Mesothelial cell of epicardium (in vitro differentiated cells): ENCODE data around the gene MYO19. TPM values are rescaled to one million over a fixed set of nuclear protein-coding genes. Genes with fewer than 3 reads are reported as not detected.

Source experiments
- DNase-seq, 2 experiments: peaks; one replicate each; pipeline ENCODE4 v3.0.0; 2021; ENCODE audit warnings: low spot score in 2 of 2; ENCODE audit not compliant: unreplicated experiment in 2 of 2
- H3K27ac Mint-ChIP-seq: 2 replicates; pipeline ENCODE4 v1.8.0; 2021; ENCODE audit warnings: mixed read lengths
- H3K27me3 Mint-ChIP-seq: 2 replicates; pipeline ENCODE4 v1.8.0; 2021; ENCODE audit warnings: low read depth, mixed read lengths
- H3K36me3 Mint-ChIP-seq: 2 replicates; pipeline ENCODE4 v1.8.0; 2021; ENCODE audit warnings: mixed read lengths
- H3K4me1 Mint-ChIP-seq: 2 replicates; pipeline ENCODE4 v1.8.0; 2021; ENCODE audit warnings: mixed read lengths
- H3K4me3 Mint-ChIP-seq: 2 replicates; pipeline ENCODE4 v1.8.0; 2021; ENCODE audit warnings: mild to moderate bottlenecking, moderate library complexity, mixed read lengths
- H3K9me3 Mint-ChIP-seq: 2 replicates; pipeline ENCODE4 v1.8.0; 2021; ENCODE audit warnings: mixed read lengths
- CTCF ChIP-seq: fragments of 200-600 bp; sonication (generic); IDR thresholded peaks from one replicate; pipeline ENCODE4 v1.5.0; 2021; ENCODE audit warnings: antibody characterized with exemption; ENCODE audit not compliant: unreplicated experiment
- total RNA-seq: library from RNA; stranded (reverse); gene quantifications from 3 replicates; pipeline ENCODE4 v1.2.1, GENCODE V29; 2021

The MYO19 gene
- total RNA-seq, 1 donor from 2014 or later, result 82.4 TPM

DNA sequence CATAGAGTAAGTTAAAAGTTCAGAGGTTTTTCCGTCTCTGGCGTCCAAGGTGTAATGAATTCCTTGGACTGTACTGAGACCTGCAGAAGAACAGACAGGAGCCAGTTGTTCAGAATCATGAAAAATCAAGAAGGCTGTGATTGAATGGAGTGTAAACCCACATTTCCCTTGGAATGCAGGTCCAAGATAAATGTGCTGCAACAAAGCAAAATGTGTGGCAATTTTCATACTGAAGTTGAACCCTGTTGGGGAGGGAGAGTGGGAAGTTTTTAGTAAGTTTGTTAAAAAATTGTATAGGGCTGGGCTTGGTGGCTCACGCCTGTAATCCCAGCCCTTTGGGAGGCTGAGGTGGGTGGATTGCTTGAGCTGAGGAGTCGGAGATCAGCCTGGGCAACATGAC, 31.4 kb upstream of the MYO19 start:
- no peaks in the 10 kb centered on the region for H3K4me1 Mint-ChIP-seq
- no peak overlapping the region for H3K27ac Mint-ChIP-seq
- H3K36me3 Mint-ChIP-seq, result peaks cover 37% of the 10 kb centered on the region
- DNase-seq, result no peak
- H3K27me3 Mint-ChIP-seq, result no peaks in the 10 kb centered on the region
- no peaks in the 10 kb centered on the region for H3K9me3 Mint-ChIP-seq
- no peak for TF ChIP-seq CTCF
- H3K4me3 Mint-ChIP-seq, result no peak overlapping the region

DNA sequence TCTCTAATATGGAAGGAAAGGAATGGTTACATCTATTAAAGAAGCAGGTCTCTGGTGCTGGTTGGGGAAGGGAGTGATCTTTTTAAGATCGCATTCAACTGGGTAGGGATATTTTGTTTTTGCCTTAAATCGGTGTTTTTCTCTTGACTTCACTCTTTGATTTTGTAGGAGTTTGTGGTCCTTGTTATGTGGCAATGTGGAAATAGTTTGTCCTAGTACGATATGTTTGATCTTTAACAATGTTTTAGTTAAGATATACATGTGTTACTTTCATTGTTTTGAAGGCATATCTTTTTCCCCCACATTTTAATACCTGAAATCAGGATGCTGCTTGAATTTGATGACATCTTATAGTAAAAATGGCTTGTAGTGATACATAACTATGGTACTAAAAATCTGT, 18.8 kb upstream of the MYO19 start:
- Mint-ChIP-seq H3K27ac (peak overlapping the region; percentile 18), H3K9me3 (no peaks in the 10 kb centered on the region)

DNA sequence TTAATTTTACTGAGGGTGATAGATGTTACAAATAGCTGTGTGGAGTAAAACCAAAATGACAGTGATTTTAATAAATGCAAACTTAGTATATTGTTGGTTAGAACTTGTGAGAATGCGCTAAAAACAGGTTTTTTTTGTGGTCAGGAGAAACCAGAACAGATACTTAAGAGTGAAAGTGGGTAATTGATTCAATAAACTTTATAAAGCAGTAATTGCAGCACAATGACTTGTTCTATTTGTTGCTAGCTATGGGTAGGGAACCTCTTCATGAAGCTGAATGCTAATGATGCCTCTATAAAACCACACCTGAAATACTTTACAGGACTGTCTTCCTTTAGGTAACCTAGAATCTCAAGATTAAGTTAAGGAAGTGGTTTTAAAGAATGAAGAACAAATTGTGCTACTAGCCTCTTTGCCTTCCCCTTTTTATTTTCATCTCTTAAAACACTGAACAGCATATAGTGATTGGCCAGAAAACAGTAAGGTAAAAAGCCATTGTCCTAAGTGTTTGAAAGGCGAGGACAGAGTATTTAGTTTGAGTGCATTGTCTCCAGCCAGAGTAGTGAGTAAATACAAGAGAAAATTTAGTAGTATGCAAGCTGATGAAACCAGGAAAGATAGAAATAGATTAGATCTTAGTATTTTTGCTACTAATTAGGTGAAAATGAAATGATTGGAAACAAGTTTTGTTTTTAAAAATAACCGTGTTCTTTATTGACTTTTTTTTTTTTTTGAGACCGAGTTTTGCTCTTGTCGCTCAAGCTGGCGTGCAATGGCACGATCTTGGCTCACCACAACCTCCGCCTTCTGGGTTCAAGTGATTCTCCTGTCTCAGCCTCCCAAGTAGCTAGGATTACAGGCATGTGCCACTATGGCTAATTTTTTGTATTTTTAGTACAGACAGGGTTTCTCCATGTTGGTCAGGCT, 16.1 kb upstream of the MYO19 start:
- Mint-ChIP-seq H3K27ac (peak overlapping the region; percentile 54), H3K36me3 (peaks cover 4% of the 10 kb centered on the region), H3K9me3 (no peaks in the 10 kb centered on the region)

More for the DNA sequence above, 18.8 kb upstream of the MYO19 start:
- peaks cover 4% of the 10 kb centered on the region for H3K4me1 Mint-ChIP-seq
- peaks cover 19% of the 10 kb centered on the region for H3K36me3 Mint-ChIP-seq
- TF ChIP-seq CTCF, result no peak
- no peak overlapping the region for H3K4me3 Mint-ChIP-seq
- no peaks in the 10 kb centered on the region for H3K27me3 Mint-ChIP-seq
- no peak for DNase-seq

DNA sequence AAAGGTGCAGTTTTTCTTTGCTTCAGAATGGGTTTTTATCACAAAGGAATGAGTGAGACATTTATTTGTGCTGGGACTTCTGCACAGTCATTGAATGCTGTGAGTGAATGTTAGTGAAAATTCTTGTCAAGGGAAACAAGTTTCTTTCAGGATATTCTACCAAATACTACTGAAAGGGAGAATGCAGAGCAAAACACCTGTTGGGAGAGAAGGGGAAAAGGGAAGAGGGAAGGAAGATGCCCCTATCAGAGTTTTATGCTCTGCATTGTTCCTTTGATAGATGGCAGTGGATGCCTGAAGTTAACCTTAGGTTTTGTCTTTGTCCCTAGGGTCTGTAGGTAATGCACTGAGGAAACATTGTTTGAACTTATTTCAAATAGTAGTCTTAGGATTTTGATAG, 13.1 kb upstream of the MYO19 start:
- H3K4me1 Mint-ChIP-seq, result peaks cover 29% of the 10 kb centered on the region

More for the DNA sequence above, 16.1 kb upstream of the MYO19 start:
- DNase-seq, result no peak
- no peak for TF ChIP-seq CTCF
- H3K27me3 Mint-ChIP-seq, result no peaks in the 10 kb centered on the region
- H3K4me3 Mint-ChIP-seq, result no peak overlapping the region
- H3K4me1 Mint-ChIP-seq, result peaks cover 22% of the 10 kb centered on the region

DNA sequence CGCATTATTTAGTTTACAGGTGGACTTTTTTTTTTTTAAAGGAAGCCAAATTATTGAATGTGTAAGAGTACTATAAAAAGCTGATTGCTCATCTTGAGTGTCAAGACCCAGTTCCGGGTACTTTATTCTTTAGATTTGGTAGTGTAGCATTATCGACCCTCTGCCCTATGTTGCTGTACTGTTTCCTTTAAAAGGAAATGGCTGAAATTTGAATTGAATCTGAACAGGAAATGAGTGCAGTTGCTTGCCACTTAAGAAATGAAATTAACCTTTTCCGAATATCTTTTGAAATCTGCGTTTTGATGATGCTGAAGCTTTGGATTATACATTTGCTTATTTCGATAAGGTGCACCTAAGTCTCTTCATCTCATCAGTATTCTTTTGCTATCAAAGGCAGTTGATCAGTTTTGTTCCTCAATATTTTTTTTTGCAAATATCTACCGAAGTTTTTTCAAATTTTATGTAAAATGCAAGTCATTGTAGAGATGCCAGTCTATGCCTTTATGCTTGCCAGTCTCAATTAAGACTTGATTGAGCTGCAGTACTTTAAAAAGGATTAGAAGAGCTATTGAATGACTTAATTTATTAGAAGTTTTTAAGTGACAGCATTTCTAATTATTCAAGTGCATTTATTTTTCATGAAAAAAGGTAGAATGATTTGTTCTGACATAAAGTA, 11.9 kb upstream of the MYO19 start:
- Mint-ChIP-seq H3K27ac (peak overlapping the region; percentile 98), H3K27me3 (no peaks in the 10 kb centered on the region), H3K9me3 (no peaks in the 10 kb centered on the region), H3K4me3 (peak overlapping the region; percentile 88), H3K4me1 (peaks cover 29% of the 10 kb centered on the region), H3K36me3 (peaks cover 2% of the 10 kb centered on the region)
- TF ChIP-seq CTCF, result no peak
- no peak for DNase-seq

More for the DNA sequence above, 13.1 kb upstream of the MYO19 start:
- no peak for TF ChIP-seq CTCF
- Mint-ChIP-seq H3K27ac (peak overlapping the region; percentile 98), H3K9me3 (no peaks in the 10 kb centered on the region), H3K4me3 (peak overlapping the region; percentile 7), H3K36me3 (peaks cover 2% of the 10 kb centered on the region), H3K27me3 (no peaks in the 10 kb centered on the region)
- no peak for DNase-seq
